ENCODE results near the gene CFAP68.
"Not testable (repeated sequence)": the region's sequence is repeated elsewhere in the genome, so short reads cannot be mapped to it uniquely, and the experiment has no call there.

CFAP68 gene

DNA sequence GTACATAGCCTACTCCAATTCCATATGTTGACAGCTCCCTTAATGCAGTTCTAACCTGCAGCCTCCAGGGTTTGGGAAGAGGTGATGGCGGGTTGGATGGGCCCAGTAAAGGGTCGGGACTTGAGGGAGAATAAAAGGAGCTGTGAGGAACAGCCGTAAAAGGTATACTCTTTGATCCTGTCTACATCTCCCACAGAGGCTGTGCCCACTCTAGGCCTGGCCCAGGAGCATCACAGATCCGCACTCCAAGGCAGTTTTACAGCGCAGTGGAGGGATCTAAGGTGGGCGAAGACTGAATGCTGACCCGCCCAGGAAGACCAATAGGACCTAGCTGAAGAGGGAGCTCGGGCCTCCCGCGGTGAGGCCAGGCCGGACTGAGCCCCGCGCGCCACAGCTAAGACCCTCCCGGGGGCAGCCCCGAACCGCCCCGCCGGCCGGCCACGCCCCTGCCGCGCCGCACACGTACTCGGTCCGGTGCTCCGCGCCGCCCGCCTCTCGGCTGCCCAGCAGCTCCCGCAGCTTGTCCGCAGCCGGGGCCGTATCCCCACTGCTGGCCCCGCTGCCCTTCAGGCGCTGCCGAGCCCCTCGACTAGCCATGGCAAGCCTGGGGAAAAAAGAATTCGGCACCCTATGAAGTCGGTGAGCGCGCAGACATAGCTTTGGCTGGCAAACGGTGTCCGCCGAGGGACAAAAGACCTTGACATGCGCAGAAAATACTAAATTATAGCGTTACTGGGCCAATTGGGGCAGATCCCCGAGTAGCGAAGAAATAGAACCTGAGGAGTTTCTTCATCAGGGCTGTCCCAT, 8.3 kb upstream of the CFAP68 start, which contains the start of gene ALG9:
TSS of gene ALG9 (minus strand) at position 696 of the 807 bp plus-strand sequence. CDS start at position 597, 99 bp downstream.
- DNase-seq, result peak; percentile 92
- ATAC-seq, result peak; percentile 91

- no peak for ATAC-seq
- no peak for DNase-seq
Measured at GRCh38 chr11:111871693-111872161, 7.6 kb upstream of the CFAP68 start.

GRCh38 chr11:111878385-111878848, 924 bp upstream of the CFAP68 start:
- DNase-seq (no peak), ATAC-seq (no peak)

DNA sequence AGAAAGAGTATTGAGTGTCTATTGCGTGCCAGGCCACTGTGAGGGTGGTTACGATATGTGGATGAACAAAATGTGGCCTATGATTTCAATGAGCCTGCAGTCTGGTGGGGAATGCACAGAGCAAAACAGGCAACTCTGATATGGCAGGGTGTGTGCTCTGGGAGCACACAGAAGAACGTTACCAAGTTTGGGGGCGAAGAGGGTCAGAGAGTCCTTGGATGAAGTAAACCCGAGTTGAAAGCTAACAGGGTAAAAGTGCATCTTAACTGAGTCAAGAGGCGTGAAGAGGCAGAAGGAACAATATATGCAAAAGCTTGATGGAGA, 258 bp downstream of the CFAP68 start:
- ATAC-seq, result no peak
- DNase-seq, result no peak

DNA sequence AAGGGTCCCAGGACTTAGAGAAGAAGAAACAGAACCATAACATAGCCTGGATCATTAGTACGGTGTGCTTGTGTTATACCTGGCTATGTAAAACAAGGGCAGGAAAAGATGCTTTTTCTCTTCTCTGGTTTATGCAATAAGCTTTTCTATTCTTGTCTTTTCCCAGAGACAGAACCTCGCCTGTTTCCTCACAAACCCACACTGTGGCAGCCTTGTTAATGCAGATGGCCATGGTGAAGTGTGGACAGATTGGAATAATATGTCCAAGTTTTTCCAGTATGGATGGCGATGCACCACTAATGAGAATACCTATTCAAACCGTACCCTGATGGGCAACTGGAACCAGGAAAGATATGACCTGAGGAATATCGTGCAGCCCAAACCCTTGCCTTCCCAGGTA, 2.9 kb downstream of the CFAP68 start:
- no peak for ATAC-seq
- DNase-seq, result no peak

GRCh38 chr11:111885053-111885452, 5.7 kb downstream of the CFAP68 start:
- not testable (repeated sequence) for DNase-seq, ATAC-seq

GRCh38 chr11:111886032-111886431, 6.7 kb downstream of the CFAP68 start:
- no peak for ATAC-seq

DNA sequence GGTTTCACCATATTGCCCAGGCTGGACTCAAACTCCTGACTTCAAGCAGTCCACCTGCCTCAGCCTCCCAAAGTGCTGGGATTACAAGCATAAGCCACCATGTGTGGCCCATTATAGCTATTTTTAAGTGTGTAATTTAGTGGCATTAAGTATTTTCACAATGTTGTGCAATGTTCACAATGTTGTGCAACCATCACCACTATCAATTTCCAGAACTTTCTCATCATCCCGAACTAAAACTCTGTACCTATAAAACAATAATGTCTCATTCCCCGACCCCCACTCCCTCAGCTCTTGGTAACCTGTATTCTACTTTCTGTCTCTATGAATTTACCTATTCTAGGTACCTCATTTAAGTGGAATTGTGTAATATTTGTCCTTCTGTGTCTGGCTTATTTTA, 7.5 kb downstream of the CFAP68 start:
- no peak for DNase-seq
- ATAC-seq, result no peak

More at GRCh38 chr11:111886032-111886431, 6.7 kb downstream of the CFAP68 start:
- DNase-seq, result no peak

- DNase-seq (no peak), ATAC-seq (no peak)
Measured at GRCh38 chr11:111905411-111905810, 26.1 kb downstream of the CFAP68 start.

DNA sequence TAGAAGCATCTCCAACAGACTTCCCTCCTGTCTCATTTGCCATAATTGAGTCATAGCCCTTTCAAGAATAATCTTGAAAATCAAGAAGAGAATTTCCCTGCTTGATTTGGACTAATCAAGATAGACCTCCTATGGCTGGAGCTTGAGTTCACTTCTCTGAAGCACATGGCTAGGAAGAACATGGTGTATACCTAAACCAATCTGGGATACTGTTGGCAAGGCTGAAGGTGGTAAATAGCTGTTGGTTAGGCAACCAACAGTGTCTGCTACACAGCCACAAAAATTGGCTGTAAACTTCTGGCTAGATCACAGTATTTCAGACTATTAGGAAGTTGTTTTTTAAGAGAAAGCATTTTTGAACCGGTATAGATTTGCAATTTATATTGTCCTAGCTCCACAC, 27.3 kb downstream of the CFAP68 start:
- ATAC-seq (no peak), DNase-seq (no peak)

- DNase-seq (no peak), ATAC-seq (no peak)
Measured at GRCh38 chr11:111908639-111909305, 29.4 kb downstream of the CFAP68 start.

GRCh38 chr11:111909378-111909777, 30.0 kb downstream of the CFAP68 start:
- ATAC-seq (no peak), DNase-seq (no peak)

GRCh38 chr11:111910676-111911562, 31.6 kb downstream of the CFAP68 start:
- DNase-seq, result no peak
- no peak for ATAC-seq

DNA sequence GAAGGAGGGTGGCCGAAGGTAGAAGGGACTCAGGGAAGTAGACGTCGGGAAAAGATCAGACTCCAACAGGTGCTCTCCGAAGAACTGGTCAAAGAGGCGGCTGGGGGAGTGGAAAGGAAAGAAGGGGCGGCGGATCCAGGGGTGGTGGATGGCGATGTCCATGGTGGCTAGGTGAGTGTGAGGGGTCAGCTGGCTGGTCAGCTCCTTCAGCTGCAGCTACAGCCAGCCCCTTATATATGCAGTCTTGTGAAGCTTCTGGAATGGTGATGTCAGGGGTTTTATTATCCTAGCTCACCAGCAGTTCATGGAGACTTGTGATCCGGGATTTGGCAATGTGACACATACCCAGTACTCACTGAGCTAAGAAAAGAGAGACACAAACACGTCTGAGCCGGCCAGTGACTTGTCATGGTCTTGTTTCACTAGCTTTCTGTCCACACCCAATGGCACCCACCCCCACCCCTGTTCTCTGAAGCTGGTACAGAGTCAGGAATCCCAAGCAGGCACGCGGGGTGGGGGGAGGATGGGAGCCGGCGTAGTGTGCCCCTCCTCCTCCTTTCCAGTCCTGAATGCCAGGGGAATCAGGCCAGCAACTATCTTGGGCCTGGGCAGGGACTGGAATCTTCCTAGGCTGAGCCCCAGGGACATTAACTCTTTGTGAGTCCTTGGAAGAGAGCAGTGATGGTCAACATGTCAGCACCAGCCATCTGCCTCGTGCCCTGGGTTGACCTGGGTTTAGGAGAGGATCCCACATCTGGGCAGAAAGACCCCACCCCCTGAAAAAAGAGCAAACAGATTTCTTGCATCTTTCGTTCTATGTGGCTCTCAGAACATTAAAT, 32.4 kb downstream of the CFAP68 start, which contains the start of gene CRYAB:
TSS of gene CRYAB (minus strand) at position 208 of the 839 bp plus-strand sequence. CDS start at position 162, 46 bp downstream.
- ATAC-seq, result no peak
- DNase-seq, result no peak

- no peak for DNase-seq
- ATAC-seq, result no peak
Measured at GRCh38 chr11:111912535-111912934, 33.2 kb downstream of the CFAP68 start, which contains the start of gene HSPB2. HSPB2 (plus strand) TSS chr11:111912734; CDS start chr11:111912830, 96 bp downstream.

DNA sequence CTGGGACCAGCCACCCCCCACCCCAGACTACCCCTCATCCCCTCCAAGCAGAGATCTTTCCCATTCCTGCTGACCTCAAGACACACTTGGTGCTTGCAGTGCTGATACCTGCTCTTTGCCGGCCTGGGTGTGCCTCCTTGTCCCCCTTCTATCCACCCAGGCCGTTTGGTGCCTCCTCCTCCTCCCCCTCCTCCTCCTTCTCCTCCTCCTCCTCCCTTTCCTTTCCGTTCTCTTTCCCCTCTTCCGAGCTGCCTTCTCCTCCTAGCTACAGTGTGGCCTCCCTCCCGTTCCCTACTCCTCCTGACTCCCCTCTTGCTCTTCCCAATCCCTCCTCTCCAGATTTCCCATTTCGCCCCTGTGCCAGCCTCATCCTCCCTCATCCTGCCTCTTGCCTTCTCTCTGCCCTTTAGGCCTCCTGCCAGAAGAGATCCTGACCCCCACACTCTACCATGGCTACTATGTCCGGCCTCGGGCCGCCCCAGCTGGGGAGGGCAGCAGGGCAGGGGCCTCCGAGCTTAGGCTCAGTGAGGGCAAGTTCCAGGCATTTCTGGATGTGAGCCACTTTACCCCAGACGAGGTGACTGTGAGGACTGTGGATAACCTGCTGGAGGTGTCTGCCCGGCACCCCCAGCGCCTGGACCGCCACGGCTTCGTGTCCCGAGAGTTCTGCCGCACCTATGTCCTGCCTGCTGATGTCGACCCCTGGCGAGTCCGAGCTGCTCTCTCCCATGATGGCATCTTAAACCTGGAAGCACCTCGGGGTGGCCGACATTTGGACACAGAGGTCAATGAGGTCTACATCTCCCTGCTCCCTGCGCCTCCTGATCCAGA, 33.9 kb downstream of the CFAP68 start:
- ATAC-seq (no peak), DNase-seq (no peak)

GRCh38 chr11:111913997-111914396, 34.7 kb downstream of the CFAP68 start:
- DNase-seq (no peak), ATAC-seq (no peak)

GRCh38 chr11:111916768-111917167, 37.4 kb downstream of the CFAP68 start:
- DNase-seq, result no peak
- ATAC-seq, result no peak

- ATAC-seq (no peak), DNase-seq (no peak)
Measured at GRCh38 chr11:111917312-111917711, 38.0 kb downstream of the CFAP68 start.

DNA sequence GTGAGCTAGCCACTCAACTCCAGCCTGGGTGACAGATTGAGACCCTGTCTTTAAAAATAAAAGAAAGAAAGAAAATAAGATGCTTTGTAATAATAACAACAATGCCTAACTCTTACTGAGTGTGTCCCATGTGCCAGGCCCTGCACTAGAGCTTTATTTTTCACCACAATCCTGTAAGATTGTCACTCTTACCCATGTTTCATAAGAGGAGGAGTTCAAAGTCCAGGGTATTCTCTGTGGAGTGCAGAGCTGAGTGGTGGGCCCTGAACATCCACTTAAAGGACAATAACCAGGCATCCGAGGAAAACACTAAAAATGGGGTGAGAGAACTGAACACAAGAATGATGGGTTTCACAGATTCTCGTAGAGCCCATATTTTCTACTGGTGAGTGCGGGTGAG, 38.4 kb downstream of the CFAP68 start:
- no peak for ATAC-seq
- DNase-seq, result no peak

Data from stimulated activated naive CD8-positive, alpha-beta T cell treated with anti-CD3 and anti-CD28 coated beads, Interleukin-15, Interleukin-2, amounts not matched to agents 100 U/mL and 50 U/mL, for 24 hours (primary cell).